Uterus (tissue), 4 donors: ENCODE data around the gene PRKAR2A. TPM values are rescaled to one million over a fixed set of nuclear protein-coding genes. Genes with fewer than 3 reads are reported as not detected.
"Not testable (repeated sequence)": the region's sequence is repeated elsewhere in the genome, so short reads cannot be mapped to it uniquely, and the experiment has no call there.

Experiments used
- DNase-seq, 2 donors: peaks; one replicate each; pipeline ENCODE4 v3.0.0-alpha.2; 2019 to 2020
- H3K27ac ChIP-seq, 2 donors: fragments of 200-600 bp; sonication (generic); 1 replicate in 1 of 2; 2 replicates in 1 of 2; pipeline ENCODE4 v1.5.1; 2016 to 2018
- H3K27me3 ChIP-seq, 2 donors: fragments of 200-600 bp; sonication (generic); one replicate each; pipeline ENCODE4 v1.5.1; 2018 to 2019; ENCODE audit warnings: control low read depth in 1 of 2
- H3K36me3 ChIP-seq, 2 donors: fragments of 200-600 bp; sonication (generic); one replicate each; pipeline ENCODE4 v1.5.1; 2019; ENCODE audit warnings: control low read depth in 1 of 2
- H3K4me1 ChIP-seq, 2 donors: fragments of 200-600 bp; sonication (generic); one replicate each; pipeline ENCODE4 v1.5.1; 2018 to 2019; ENCODE audit warnings: control low read depth in 1 of 2
- H3K4me3 ChIP-seq, 2 donors: fragments of 200-600 bp; sonication (generic); 1 replicate in 1 of 2; 2 replicates in 1 of 2; pipeline ENCODE4 v1.5.1; 2018 to 2019; ENCODE audit warnings: mild to moderate bottlenecking in 1 of 2
- H3K9me3 ChIP-seq, 2 donors: fragments of 200-600 bp; sonication (generic); one replicate each; pipeline ENCODE4 v1.5.1; 2019; ENCODE audit warnings: control low read depth in 1 of 2
- POLR2A ChIP-seq, 2 donors: fragments of 450-650 bp; IDR thresholded peaks; one replicate each; pipeline ENCODE4 v1.6.1; 2016; ENCODE audit warnings: antibody characterized with exemption in 2 of 2, mild to moderate bottlenecking in 1 of 2, moderate library complexity in 1 of 2
- intact Hi-C: fragments of 100-400 bp; cut with DNase I; formaldehyde crosslinking; loops from one replicate; pipeline ENCODE4 v1.15.1; 2023; ENCODE audit warnings: low total_unique reads
- total RNA-seq, 4 donors: library from RNA; depleted of rRNA in 3 of 4; stranded (reverse); fragments of >200 nt in 3 of 4; gene quantifications; one replicate each; pipeline versions ENCODE4 v1.1.0 to v1.2.4, GENCODE V29; 2014 to 2023
- TF ChIP-seq, protein P1 (sequence below), 4 experiments: fragments of 200-600 bp in 2 of 4; fragments of 450-650 bp in 2 of 4; sonication (generic) in 2 of 4; IDR thresholded peaks; one replicate each; pipeline ENCODE4 v1.5.1; 2016 to 2019; ENCODE audit warnings: antibody characterized with exemption in 4 of 4, mild to moderate bottlenecking in 2 of 4, moderate library complexity in 1 of 4
- donor health status: DM: yes; HTN: yes; CAD: no.

The PRKAR2A gene
- total RNA-seq, 4 donors from 2014 or later, result 5.4 to 59.0 (median 26.3) TPM

DNA sequence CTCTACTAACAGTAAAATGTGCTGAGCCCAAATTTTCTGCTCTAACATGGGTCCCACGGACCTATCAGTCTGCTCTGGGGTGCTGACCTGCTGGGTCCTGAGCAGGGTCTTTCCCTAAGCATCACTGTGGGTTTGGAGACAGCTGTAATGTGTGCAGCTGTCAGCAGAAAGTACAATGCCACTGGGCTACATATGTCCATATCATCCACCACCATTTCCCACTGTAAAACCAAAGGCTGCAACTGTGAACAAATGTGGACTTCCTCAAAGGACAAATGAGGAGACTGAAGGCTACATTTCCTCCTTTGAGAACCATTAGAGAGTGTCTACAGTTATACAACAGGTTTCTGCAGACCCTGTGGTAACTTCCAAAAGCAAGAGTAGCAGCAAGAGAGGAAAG is 96.8 kb downstream of the PRKAR2A start:
- H3K4me3 ChIP-seq, result no peak overlapping the region
- intact Hi-C loops, result no loop called here
- H3K36me3 ChIP-seq, result no peaks in the 10 kb centered on the region
- no peaks in the 10 kb centered on the region for H3K27me3 ChIP-seq
- TF ChIP-seq, protein P1, sequence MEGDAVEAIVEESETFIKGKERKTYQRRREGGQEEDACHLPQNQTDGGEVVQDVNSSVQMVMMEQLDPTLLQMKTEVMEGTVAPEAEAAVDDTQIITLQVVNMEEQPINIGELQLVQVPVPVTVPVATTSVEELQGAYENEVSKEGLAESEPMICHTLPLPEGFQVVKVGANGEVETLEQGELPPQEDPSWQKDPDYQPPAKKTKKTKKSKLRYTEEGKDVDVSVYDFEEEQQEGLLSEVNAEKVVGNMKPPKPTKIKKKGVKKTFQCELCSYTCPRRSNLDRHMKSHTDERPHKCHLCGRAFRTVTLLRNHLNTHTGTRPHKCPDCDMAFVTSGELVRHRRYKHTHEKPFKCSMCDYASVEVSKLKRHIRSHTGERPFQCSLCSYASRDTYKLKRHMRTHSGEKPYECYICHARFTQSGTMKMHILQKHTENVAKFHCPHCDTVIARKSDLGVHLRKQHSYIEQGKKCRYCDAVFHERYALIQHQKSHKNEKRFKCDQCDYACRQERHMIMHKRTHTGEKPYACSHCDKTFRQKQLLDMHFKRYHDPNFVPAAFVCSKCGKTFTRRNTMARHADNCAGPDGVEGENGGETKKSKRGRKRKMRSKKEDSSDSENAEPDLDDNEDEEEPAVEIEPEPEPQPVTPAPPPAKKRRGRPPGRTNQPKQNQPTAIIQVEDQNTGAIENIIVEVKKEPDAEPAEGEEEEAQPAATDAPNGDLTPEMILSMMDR (IDR thresholded peaks at IDR 0.05), result no peak
- TF ChIP-seq POLR2A (IDR thresholded peaks at IDR 0.05), result no peak
- no peaks in the 10 kb centered on the region for H3K4me1 ChIP-seq
- H3K9me3 ChIP-seq, result no peaks in the 10 kb centered on the region
- no peak for DNase-seq
- H3K27ac ChIP-seq, result no peak overlapping the region

DNA sequence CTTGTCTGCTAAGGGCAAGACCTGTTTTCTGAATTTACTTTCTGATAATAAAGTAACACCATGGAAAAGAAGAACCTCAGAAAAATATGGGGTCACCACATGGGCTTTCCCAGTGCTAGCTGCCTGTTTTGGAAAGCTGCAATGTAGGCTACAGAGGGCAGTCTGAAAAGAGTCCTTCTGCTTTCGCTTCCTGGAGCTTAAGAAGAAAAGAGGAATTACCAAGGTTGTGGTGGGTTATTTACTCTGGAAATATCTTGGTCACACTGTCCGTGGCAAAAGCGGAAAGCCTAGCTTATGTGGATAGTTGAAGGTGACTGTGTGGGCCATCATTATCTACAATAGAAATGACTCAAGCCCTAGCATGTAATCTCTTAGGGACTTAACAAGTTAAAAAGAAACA is 98.9 kb downstream of the PRKAR2A start:
- no peaks in the 10 kb centered on the region for H3K9me3 ChIP-seq
- no peaks in the 10 kb centered on the region for H3K27me3 ChIP-seq
- no peak overlapping the region for H3K27ac ChIP-seq
- no peaks in the 10 kb centered on the region for H3K36me3 ChIP-seq
- no peaks in the 10 kb centered on the region for H3K4me1 ChIP-seq
- no peak for DNase-seq
- no peak overlapping the region for H3K4me3 ChIP-seq
- intact Hi-C loops, result no loop called here
- no peak for TF ChIP-seq POLR2A (IDR thresholded peaks at IDR 0.05)
- TF ChIP-seq, protein P1 (IDR thresholded peaks at IDR 0.05), result no peak

DNA sequence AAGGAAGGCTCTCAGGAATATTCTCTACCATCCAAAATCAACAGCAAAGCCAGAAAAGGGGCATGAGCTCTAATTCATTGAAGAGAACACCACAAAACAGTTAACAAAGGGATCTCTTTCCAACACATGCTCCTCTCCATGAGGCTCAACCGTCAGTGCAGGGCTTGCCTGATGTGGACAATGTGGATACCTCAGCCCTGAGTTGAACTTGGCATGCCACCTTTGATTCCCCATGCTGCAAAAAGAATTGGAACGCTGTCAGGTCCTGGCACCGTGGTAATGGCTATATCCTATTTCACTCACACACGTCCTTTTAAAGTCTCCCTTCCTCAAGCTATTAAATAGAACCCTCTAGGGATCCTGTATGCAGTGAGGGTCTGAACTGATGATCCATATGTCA is 100.0 kb downstream of the PRKAR2A start:
- TF ChIP-seq, protein P1 (IDR thresholded peaks at IDR 0.05), result no peak
- no peak for TF ChIP-seq POLR2A (IDR thresholded peaks at IDR 0.05)
- Histone ChIP-seq H3K36me3 (no peaks in the 10 kb centered on the region), H3K27ac (peak overlapping the region; percentile 13 to 52), H3K9me3 (no peaks in the 10 kb centered on the region), H3K4me1 (no peaks in the 10 kb centered on the region), H3K27me3 (no peaks in the 10 kb centered on the region), H3K4me3 (no peak overlapping the region)
- DNase-seq, result no peak
- intact Hi-C loops, result no loop called here

DNA sequence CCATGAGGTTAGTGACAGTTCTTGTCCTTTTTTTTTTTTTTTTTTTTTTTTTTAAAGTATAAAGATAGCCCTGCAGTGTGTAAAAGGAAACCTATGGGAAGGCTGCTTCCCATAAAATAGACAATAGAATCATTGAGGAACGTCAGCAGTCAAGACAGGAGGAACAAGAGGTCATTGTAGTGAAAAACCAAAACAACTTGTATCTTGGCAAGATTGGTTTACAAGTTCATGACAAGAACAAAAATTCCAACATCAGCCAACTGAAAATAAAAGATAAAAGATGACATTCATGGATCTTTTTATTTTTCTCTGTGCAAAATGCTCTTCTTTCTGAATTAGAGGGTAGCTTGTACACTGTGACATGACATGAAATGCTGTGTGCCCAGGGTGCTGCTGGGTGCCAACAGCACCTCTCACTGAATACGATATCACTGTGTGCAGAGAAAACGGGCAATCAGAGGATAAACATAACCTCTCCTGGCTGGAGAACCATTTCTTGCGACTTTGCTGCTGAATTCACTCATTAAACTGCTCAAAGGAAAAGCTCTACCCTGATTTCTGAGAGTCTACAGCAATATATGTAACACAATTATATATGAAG is 100.6 kb downstream of the PRKAR2A start:
- Histone ChIP-seq H3K9me3 (no peaks in the 10 kb centered on the region), H3K4me3 (no peak overlapping the region), H3K27ac (peak overlapping the region; percentile 13 to 52), H3K36me3 (no peaks in the 10 kb centered on the region), H3K4me1 (no peaks in the 10 kb centered on the region), H3K27me3 (no peaks in the 10 kb centered on the region)
- no peak for DNase-seq
- intact Hi-C loops, result no loop called here
- no peak for TF ChIP-seq POLR2A (IDR thresholded peaks at IDR 0.05)
- TF ChIP-seq, protein P1 (IDR thresholded peaks at IDR 0.05), result no peak

DNA sequence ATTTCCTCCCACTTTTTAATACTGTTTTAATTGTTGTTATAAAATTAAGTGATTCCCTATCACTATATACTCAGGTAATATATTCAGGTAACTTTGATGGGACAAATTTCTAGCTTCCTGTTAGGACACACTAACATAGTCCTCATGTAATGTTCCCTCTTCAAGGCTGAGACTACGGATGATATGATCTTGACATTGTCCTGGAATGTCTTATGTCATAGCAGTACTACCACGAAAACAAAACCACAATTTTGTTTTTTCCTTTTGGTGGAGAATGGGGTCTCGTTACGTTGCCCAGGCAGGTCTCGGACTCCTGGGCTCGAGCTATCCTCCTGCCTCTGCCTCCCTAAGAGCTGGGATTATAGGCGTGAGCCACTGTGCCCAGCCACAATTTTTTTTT is 103.9 kb downstream of the PRKAR2A start:
- TF ChIP-seq, protein P1 (IDR thresholded peaks at IDR 0.05), result no peak
- TF ChIP-seq POLR2A (IDR thresholded peaks at IDR 0.05), result no peak
- DNase-seq, result no peak
- Histone ChIP-seq H3K9me3 (no peaks in the 10 kb centered on the region), H3K27me3 (no peaks in the 10 kb centered on the region), H3K4me3 (no peak overlapping the region), H3K4me1 (peaks cover 4 to 10% of the 10 kb centered on the region in 2 donors), H3K27ac (no peak overlapping the region), H3K36me3 (no peaks in the 10 kb centered on the region)
- intact Hi-C loops, result no loop called here

DNA sequence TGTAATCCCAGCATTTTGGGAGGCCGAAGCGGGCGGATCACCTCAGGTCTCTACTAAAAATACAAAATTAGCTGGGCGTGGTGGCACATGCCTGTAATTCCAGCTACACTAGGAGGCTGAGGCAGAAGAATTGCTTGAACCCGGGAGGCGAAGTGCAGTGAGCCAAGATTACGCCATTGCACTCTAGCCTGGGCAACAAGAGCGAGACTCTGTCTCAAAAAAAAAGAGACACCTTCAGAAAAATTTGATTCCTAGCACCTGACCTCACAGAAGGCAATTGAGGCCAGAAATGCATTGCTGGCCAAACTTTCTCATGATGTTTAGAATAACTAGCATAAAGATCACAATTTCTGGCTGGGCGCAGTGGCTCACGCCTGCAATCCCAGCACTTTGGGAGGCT is 106.4 kb downstream of the PRKAR2A start:
- H3K36me3 ChIP-seq, H3K27ac ChIP-seq, DNase-seq, H3K27me3 ChIP-seq, H3K4me3 ChIP-seq, H3K9me3 ChIP-seq, H3K4me1 ChIP-seq, intact Hi-C loops: not testable (repeated sequence)
